ENCODE measurements around the gene SORBS2.

SORBS2 gene

GRCh38 chr4:185662030-185662778 lies 149.8 kb downstream of the SORBS2 start:
- DNase-seq, result no peak

- no peak for DNase-seq
Observed at GRCh38 chr4:185660340-185660739, 151.7 kb downstream of the SORBS2 start.

- DNase-seq, result no peak
Observed at GRCh38 chr4:185657699-185658098, 154.3 kb downstream of the SORBS2 start.

- DNase-seq, result no peak
Observed at GRCh38 chr4:185657183-185657582, 154.8 kb downstream of the SORBS2 start.

- DNase-seq, result no peak
Observed at GRCh38 chr4:185656467-185656931, 155.5 kb downstream of the SORBS2 start.

GRCh38 chr4:185654965-185655554 lies 156.9 kb downstream of the SORBS2 start:
- DNase-seq, result no peak

GRCh38 chr4:185654311-185654710 lies 157.7 kb downstream of the SORBS2 start:
- no peak for DNase-seq

- DNase-seq, result no peak
Observed at GRCh38 chr4:185651851-185652250, 160.1 kb downstream of the SORBS2 start.

GRCh38 chr4:185651137-185651677 lies 160.8 kb downstream of the SORBS2 start:
- DNase-seq, result no peak

- DNase-seq, result no peak
Observed at GRCh38 chr4:185648631-185649030, 163.4 kb downstream of the SORBS2 start.

- DNase-seq, result no peak
Observed at GRCh38 chr4:185645403-185645802, 166.6 kb downstream of the SORBS2 start.

GRCh38 chr4:185644408-185644807 lies 167.6 kb downstream of the SORBS2 start:
- no peak for DNase-seq

GRCh38 chr4:185642907-185643306 lies 169.1 kb downstream of the SORBS2 start:
- DNase-seq, result no peak

- DNase-seq, result peak; percentile 36
Observed at GRCh38 chr4:185640811-185641675, 171.0 kb downstream of the SORBS2 start.

GRCh38 chr4:185638548-185639301 lies 173.3 kb downstream of the SORBS2 start:
- no peak for DNase-seq

GRCh38 chr4:185638093-185638492 lies 173.9 kb downstream of the SORBS2 start:
- no peak for DNase-seq

- no peak for DNase-seq
Observed at GRCh38 chr4:185637163-185637875, 174.7 kb downstream of the SORBS2 start.

- no peak for DNase-seq
Observed at GRCh38 chr4:185634066-185634652, 177.8 kb downstream of the SORBS2 start.

GRCh38 chr4:185626798-185627197 lies 185.2 kb downstream of the SORBS2 start:
- no peak for DNase-seq

GRCh38 chr4:185625503-185625902 lies 186.5 kb downstream of the SORBS2 start:
- no peak for DNase-seq

GRCh38 chr4:185624259-185624589 lies 187.8 kb downstream of the SORBS2 start:
- DNase-seq, result peak; percentile 22

Data from NCI-H524 treated with DMSO at 0.1 percent for 48 hours (cell line).